HepG2 (cell line): ENCODE data around the gene STARD5. TPM values are rescaled to one million over a fixed set of nuclear protein-coding genes. Genes with fewer than 3 reads are reported as not detected.

Experiments used
- ATAC-seq: fragments of 200-7000 bp; cut with Tn5 transposase; 3 replicates; pipeline ENCODE4 v1.9.1; 2020; ENCODE audit warnings: mild to moderate bottlenecking, moderate library complexity
- BruUV-seq: library from RNA; stranded (reverse); fragments of 400-500 nt; replicated peaks from 2 replicates; lab custom pipeline; 2021; lab: Mats Ljungman, UMichigan
- CTCF ChIA-PET: fragments of 300-600 bp; formaldehyde crosslinking; extraction: SDS; loops from one replicate; lab custom pipeline; 2021; ENCODE audit warnings: low total read pairs, inconsistent platforms, low intra/inter-chr PET ratio; lab: Yijun Ruan, JAX
- POLR2A ChIA-PET: fragments of 350-600 bp; sonication (Branson Sonifier 250); formaldehyde crosslinking; loops from one replicate; lab custom pipeline; 2020; ENCODE audit warnings: antibody characterized with exemption, inconsistent platforms; lab: Yijun Ruan, JAX
- DNase-seq: peaks from one replicate; pipeline ENCODE4 v3.0.0-alpha.2; 2015; ENCODE audit warnings: low spot score
- FAIRE-seq: peaks from 3 replicates; lab custom pipeline; 2011; peaks lifted over from hg19 to GRCh38; lab: Jason Lieb, UNC
- H2AFZ ChIP-seq: one replicate; pipeline ENCODE4 v1.6.1; 2011; ENCODE audit warnings: low read length, inconsistent platforms
- H3K27ac ChIP-seq: fragments of 300-600 bp; 3 replicates; pipeline ENCODE4 v1.8.0; 2011; ENCODE audit warnings: mixed run types, mild to moderate bottlenecking, mixed read lengths, low read length, inconsistent platforms; ENCODE audit not compliant: insufficient read depth; ENCODE audit errors: extremely low read length
- H3K27me3 ChIP-seq, 2 experiments: fragments of 200-600 bp in 1 of 2; 2 replicates in 1 of 2; 3 replicates in 1 of 2; pipeline versions ENCODE4 v1.6.0 to v1.8.0; 2011; ENCODE audit warnings: low read length in 2 of 2, mild to moderate bottlenecking in 2 of 2, moderate library complexity in 2 of 2, inconsistent platforms in 1 of 2; ENCODE audit not compliant: insufficient read depth in 2 of 2, control insufficient read depth in 1 of 2
- H3K36me3 ChIP-seq, 2 experiments: fragments of 200-600 bp in 1 of 2; replicated peaks in 1 of 2; 2 replicates in 1 of 2; 3 replicates in 1 of 2; pipeline versions ENCODE4 v1.5.1 to v1.8.0; 2011; ENCODE audit warnings: low read length in 2 of 2, inconsistent platforms in 1 of 2; ENCODE audit not compliant: insufficient read depth in 2 of 2, control insufficient read depth in 1 of 2
- H3K4me1 ChIP-seq: 2 replicates; pipeline ENCODE4 v1.5.1; 2012; ENCODE audit warnings: low read length, inconsistent platforms; ENCODE audit not compliant: insufficient read depth
- H3K4me2 ChIP-seq: 2 replicates; pipeline ENCODE4 v1.6.0; 2011; ENCODE audit warnings: low read depth, low read length, inconsistent platforms
- H3K4me3 ChIP-seq, 3 experiments: fragments of 200-600 bp in 1 of 3; sonication (generic), shearing (Covaris generic) in 1 of 3; replicated peaks in 1 of 3; 2 replicates each; pipeline ENCODE4 v1.5.1; 2011 to 2016; ENCODE audit warnings: low read length in 3 of 3, inconsistent platforms in 2 of 3, low read depth in 2 of 3, mild to moderate bottlenecking in 2 of 3, control low read depth in 1 of 3, mixed read lengths in 1 of 3; ENCODE audit not compliant: insufficient read depth in 1 of 3
- H3K79me2 ChIP-seq: one replicate; pipeline ENCODE4 v1.6.1; 2011; ENCODE audit warnings: low read length, inconsistent platforms; ENCODE audit not compliant: insufficient read depth
- H3K9ac ChIP-seq: 2 replicates; pipeline ENCODE4 v1.6.0; 2011; ENCODE audit warnings: mild to moderate bottlenecking, low read depth, low read length, inconsistent platforms; ENCODE audit not compliant: insufficient read depth
- H3K9me3 ChIP-seq: 2 replicates; pipeline ENCODE4 v1.5.1; 2012; ENCODE audit warnings: mild to moderate bottlenecking, low read length
- H4K20me1 ChIP-seq: 2 replicates; pipeline ENCODE4 v1.6.0; 2011; ENCODE audit warnings: inconsistent platforms, mild to moderate bottlenecking, low read length, moderate library complexity; ENCODE audit not compliant: insufficient read depth
- AGO1 ChIP-seq: fragments of 200-400 bp; formaldehyde crosslinking; IDR thresholded peaks from 2 replicates; pipeline ENCODE4 v1.6.1; 2017; ENCODE audit warnings: mild to moderate bottlenecking, low read depth, low read length, moderate library complexity; ENCODE audit not compliant: poor library complexity, severe bottlenecking
- BHLHE40 ChIP-seq: IDR thresholded peaks from 2 replicates; pipeline ENCODE4 v1.6.1; 2011; ENCODE audit warnings: low read length, improper control_type of control experiment
- HOMEZ ChIP-seq: IDR thresholded peaks from 2 replicates; pipeline ENCODE4 v1.6.1; 2016; ENCODE audit warnings: low read depth
- KAT2B ChIP-seq: fragments of 150-350 bp; IDR thresholded peaks from 2 replicates; pipeline ENCODE4 v1.6.1; 2014; ENCODE audit warnings: low read depth, low read length, borderline replicate concordance
- KIAA2018 ChIP-seq: sonication (generic); formaldehyde crosslinking; IDR thresholded peaks from 2 replicates; pipeline ENCODE4 v1.5.0; 2020; ENCODE audit warnings: mild to moderate bottlenecking, missing genetic modification reagents, borderline replicate concordance
- MAFK ChIP-seq, 2 experiments: IDR thresholded peaks in 1 of 2; conservative IDR thresholded peaks in 1 of 2; 2 replicates each; pipeline ENCODE4 v1.6.1; 2011; ENCODE audit warnings: improper control_type of control experiment in 2 of 2, low read length in 2 of 2
- MED13 ChIP-seq: sonication (generic); formaldehyde crosslinking; IDR thresholded peaks from 2 replicates; pipeline ENCODE4 v1.5.0; 2020; ENCODE audit warnings: missing genetic modification reagents
- NFIB ChIP-seq: sonication (generic); formaldehyde crosslinking; IDR thresholded peaks from 2 replicates; pipeline ENCODE4 v1.9.0; 2021; ENCODE audit warnings: missing genetic modification reagents, mild to moderate bottlenecking, borderline replicate concordance
- THYN1 ChIP-seq: sonication (generic); formaldehyde crosslinking; IDR thresholded peaks from 2 replicates; pipeline ENCODE4 v1.8.1; 2023; ENCODE audit warnings: low read depth, mild to moderate bottlenecking, moderate library complexity, missing genetic modification reagents, borderline replicate concordance
- TOE1 ChIP-seq: sonication (generic); formaldehyde crosslinking; IDR thresholded peaks from 2 replicates; pipeline ENCODE4 v1.4.0; 2020; ENCODE audit warnings: mild to moderate bottlenecking, missing genetic modification reagents
- ZC3H13 ChIP-seq: sonication (generic); formaldehyde crosslinking; IDR thresholded peaks from 2 replicates; pipeline ENCODE4 v1.8.1; 2023; ENCODE audit warnings: mild to moderate bottlenecking, missing genetic modification reagents, moderate library complexity
- ZC3H4 ChIP-seq: sonication (generic); formaldehyde crosslinking; IDR thresholded peaks from 2 replicates; pipeline ENCODE4 v1.4.0; 2020; ENCODE audit warnings: missing genetic modification reagents, borderline replicate concordance
- ZMAT5 ChIP-seq: sonication (generic); formaldehyde crosslinking; IDR thresholded peaks from 2 replicates; pipeline ENCODE4 v1.5.0; 2020; ENCODE audit warnings: mild to moderate bottlenecking, low read depth, missing genetic modification reagents, borderline replicate concordance
- ZNF33B ChIP-seq: sonication (generic); formaldehyde crosslinking; IDR thresholded peaks from 2 replicates; pipeline ENCODE4 v1.5.1; 2020; ENCODE audit warnings: mild to moderate bottlenecking, missing genetic modification reagents
- WGBS: methylation state at CpG from one replicate; pipeline ENCODE4 v1.1.6; 2017; ENCODE audit warnings: low lambda C conversion rate; 5-methylcytosine and 5-hydroxymethylcytosine counted together
- in situ Hi-C: cut with HindIII; loops from 2 replicates; pipeline ENCODE4 v1.10.0; 2017; ENCODE audit warnings: low pct_unique_long_range_greater_than_20kb; ENCODE audit not compliant: extremely low pct_ligation_motif_present
- intact Hi-C: fragments of 100-400 bp; cut with micrococcal nuclease; formaldehyde crosslinking; loops from one replicate; pipeline ENCODE4 v1.10.0; 2022; ENCODE audit not compliant: unreplicated experiment
- polyA plus RNA-seq, 8 experiments: library from polyadenylated mRNA; depleted of rRNA in 3 of 8; stranded (reverse) in 7 of 8; unstranded in 1 of 8; fragments of >200 nt; fragmentation: Illumina TruSeq in 4 of 8; extraction: Trizol in 4 of 8; gene quantifications; 2 replicates each; pipeline versions ENCODE4 v1.2.1 to v1.2.3, GENCODE V29; 2011 to 2016; ENCODE audit warnings: low read depth in 4 of 8, missing spikeins in 1 of 8, mixed read lengths in 1 of 8; ENCODE audit not compliant: insufficient read depth in 1 of 8
- total RNA-seq, 5 experiments: library from RNA; depleted of rRNA; stranded (reverse); fragments of >200 nt; fragmentation: Illumina TruSeq; extraction: Trizol; gene quantifications; 2 replicates each; pipeline ENCODE4 v1.2.3, GENCODE V29; 2016; ENCODE audit warnings: low read depth in 1 of 5

The STARD5 gene
- total and polyA plus RNA-seq, 2 of the 13 experiments (the other 11 are each of a cell fraction or from before 2014, with no cell fraction given), result 3.1 to 3.5 TPM

GRCh38 chr15:81338170-81339007 lies 14.4 kb upstream of the STARD5 start:
- H3K4me2 ChIP-seq, result no peak overlapping the region
- ATAC-seq (no peak), FAIRE-seq (no peak), DNase-seq (no peak)
- BruUV-seq, result no TSS peak
- no peaks in the 10 kb centered on the region for H3K4me1 ChIP-seq
- intact Hi-C loops, result no loop called here
- 44% methylated on average over 8 of the region's 8 CpGs for WGBS
- no peaks in the 10 kb centered on the region for H3K36me3 ChIP-seq
- in situ Hi-C loops, result no loop called here
- no peaks in the 10 kb centered on the region for H3K9me3 ChIP-seq
- H3K79me2 ChIP-seq, result no peaks in the 10 kb centered on the region
- ChIA-PET POLR2A (no interaction called here), CTCF (no interaction called here)
- no peaks in the 10 kb centered on the region for H4K20me1 ChIP-seq
- no peak overlapping the region for H3K4me3 ChIP-seq
- no peak overlapping the region for H3K27ac ChIP-seq
- no peak overlapping the region for H2AFZ ChIP-seq
- no peak overlapping the region for H3K9ac ChIP-seq
- no peaks in the 10 kb centered on the region; a peak in 1 of 5 replicates for H3K27me3 ChIP-seq
- TF ChIP-seq KIAA2018 (CRISPR knock-in tag), result no peak
- no peak for TF ChIP-seq NFIB
- no peak for TF ChIP-seq ZC3H13 (CRISPR knock-in tag)
- no peak for TF ChIP-seq TOE1 (CRISPR knock-in tag)
- no peak for TF ChIP-seq AGO1
- no peak for TF ChIP-seq ZNF33B
- no peak for TF ChIP-seq THYN1 (CRISPR knock-in tag)
- no peak for TF ChIP-seq BHLHE40
- TF ChIP-seq KAT2B, result no peak
- TF ChIP-seq MAFK (conservative IDR thresholded peaks at IDR 0.05 in 1 of 2, IDR thresholded peaks at IDR 0.05 in 1 of 2; ENCODE audit: low read length in 2 of 2), result no peak
- TF ChIP-seq ZC3H4 (CRISPR knock-in tag), result no peak
- no peak for TF ChIP-seq MED13 (CRISPR knock-in tag)
- no peak for TF ChIP-seq HOMEZ (CRISPR knock-in tag)
- TF ChIP-seq ZMAT5, result no peak
